CD4-positive, alpha-beta T cell (primary cell): ENCODE results near the gene RESP18. TPM values are rescaled to one million over a fixed set of nuclear protein-coding genes. Genes with fewer than 3 reads are reported as not detected.
A peak's percentile ranks its signal among the peaks of the same experiment; 100 is the strongest.

Source experiments
- ATAC-seq: fragments of 200-7000 bp; cut with Tn5 transposase; one replicate; pipeline ENCODE4 v1.10.0; 2022; ENCODE audit warnings: mild to moderate bottlenecking; ENCODE audit not compliant: poor library complexity
- CTCF ChIA-PET: fragments of 350-600 bp; sonication (Branson Sonifier 250); formaldehyde crosslinking; loops from one replicate; lab custom pipeline; 2021; ENCODE audit warnings: antibody characterized with exemption, inconsistent platforms; lab: Charles Lee
- POLR2A ChIA-PET: fragments of 350-600 bp; sonication (Branson Sonifier 250); formaldehyde crosslinking; loops from one replicate; lab custom pipeline; 2021; ENCODE audit warnings: antibody characterized with exemption, inconsistent platforms; lab: Charles Lee
- DNase-seq, 14 experiments: peaks; one replicate each; pipeline ENCODE4 v3.0.0-alpha.2; 2013 to 2020; ENCODE audit warnings: mixed read lengths in 2 of 14
- H3K27ac ChIP-seq, 2 donors: one replicate each; pipeline versions ENCODE4 v1.5.1 to v1.7.0; 2013; ENCODE audit warnings: low read length in 2 of 2, low read depth in 1 of 2, mild to moderate bottlenecking in 1 of 2
- H3K27me3 ChIP-seq, 2 experiments: 1 replicate in 1 of 2; 2 replicates in 1 of 2; pipeline versions ENCODE4 v1.6.1 to v1.7.0; 2013; ENCODE audit warnings: low read length in 2 of 2, control low read depth in 1 of 2, mild to moderate bottlenecking in 1 of 2, moderate library complexity in 1 of 2; ENCODE audit not compliant: insufficient read depth in 2 of 2, control insufficient read depth in 1 of 2
- H3K36me3 ChIP-seq: one replicate; pipeline ENCODE4 v1.6.1; 2013; ENCODE audit warnings: low read length, control low read depth; ENCODE audit not compliant: insufficient read depth
- H3K4me1 ChIP-seq: one replicate; pipeline ENCODE4 v1.6.1; 2013; ENCODE audit warnings: low read length, control low read depth; ENCODE audit not compliant: insufficient read depth
- H3K4me3 ChIP-seq: one replicate; pipeline ENCODE4 v1.5.1; 2013; ENCODE audit warnings: mild to moderate bottlenecking, low read length, moderate library complexity
- H3K9me3 ChIP-seq, 2 experiments: 1 replicate in 1 of 2; 2 replicates in 1 of 2; pipeline versions ENCODE4 v1.6.1 to v1.7.0; 2013; ENCODE audit warnings: low read length in 2 of 2, mild to moderate bottlenecking in 2 of 2, control low read depth in 1 of 2, moderate library complexity in 1 of 2; ENCODE audit not compliant: control insufficient read depth in 1 of 2, insufficient read depth in 1 of 2
- H3K27ac Mint-ChIP-seq: one replicate; pipeline ENCODE4 v1.8.0; 2020; ENCODE audit warnings: mixed read lengths
- H3K27me3 Mint-ChIP-seq: one replicate; pipeline ENCODE4 v1.8.0; 2021; ENCODE audit warnings: mixed read lengths
- H3K36me3 Mint-ChIP-seq: one replicate; pipeline ENCODE4 v1.8.0; 2021; ENCODE audit warnings: low read depth, mixed read lengths
- H3K4me1 Mint-ChIP-seq: one replicate; pipeline ENCODE4 v1.8.0; 2021; ENCODE audit warnings: low read depth, mixed read lengths
- H3K4me3 Mint-ChIP-seq: one replicate; pipeline ENCODE4 v1.8.0; 2020; ENCODE audit warnings: mild to moderate bottlenecking, mixed read lengths
- H3K9me3 Mint-ChIP-seq: one replicate; pipeline ENCODE4 v1.8.0; 2020; ENCODE audit warnings: mixed read lengths
- CTCF ChIP-seq: fragments of 200-600 bp; IDR thresholded peaks from one replicate; pipeline ENCODE4 v1.8.0; 2022; ENCODE audit warnings: antibody characterized with exemption, mild to moderate bottlenecking
- intact Hi-C, 2 experiments: fragments of 100-400 bp; cut with DNase I in 1 of 2; cut with micrococcal nuclease in 1 of 2; formaldehyde crosslinking; loops; one replicate each; pipeline versions ENCODE4 v1.15.1 to v1.9.0; 2023 to 2025; cut with DNase I, micrococcal nuclease
- total RNA-seq, 174 experiments: library from RNA in 2 of 174; stranded (reverse) in 2 of 174; gene quantifications; one replicate each; pipeline ENCODE4 v1.2.3 and lab custom pipeline; 2021 to 2026

Gene RESP18
- total RNA-seq, 2 experiments from 2014 or later, result not detected

DNA sequence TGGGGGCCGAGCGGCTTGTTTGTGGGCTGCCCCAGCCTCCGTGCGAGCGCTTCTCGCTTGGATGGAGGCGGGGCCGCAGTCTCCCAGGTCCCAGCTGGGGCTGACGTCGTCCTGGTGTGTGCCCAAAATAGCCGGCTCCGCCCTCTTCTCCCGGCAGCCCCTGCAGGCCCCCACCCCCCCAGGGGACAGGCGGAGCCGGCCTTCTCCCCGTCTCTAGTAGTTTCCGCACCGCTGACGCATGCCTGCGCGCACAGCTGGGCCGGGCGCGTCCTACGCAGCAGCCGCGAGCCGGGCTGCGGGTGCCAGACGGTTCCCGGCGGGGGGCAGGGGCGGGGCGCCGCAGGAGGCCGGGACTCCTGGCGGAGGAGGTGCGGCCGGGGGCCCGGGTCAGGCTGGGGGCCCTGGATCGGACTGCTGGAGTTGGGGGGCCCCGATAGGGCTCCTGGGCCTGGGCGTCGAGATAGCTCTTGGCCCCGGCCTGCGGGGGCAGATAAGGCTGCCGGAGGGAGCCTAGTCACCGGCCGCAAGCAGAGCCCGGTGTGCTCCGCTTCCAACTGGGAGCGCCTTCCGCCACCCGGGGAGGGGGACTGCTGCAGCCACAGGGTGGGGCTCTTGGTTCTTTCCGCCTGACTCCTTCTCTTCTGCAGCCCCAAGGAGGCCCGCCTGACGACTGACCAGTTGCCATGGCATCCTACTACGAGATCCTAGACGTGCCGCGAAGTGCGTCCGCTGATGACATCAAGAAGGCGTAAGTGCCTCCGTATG, 53.2 kb downstream of the RESP18 start, which contains the start of gene DNAJB2:
TSS of gene DNAJB2 (plus strand) at position 216 of the 765 bp plus-strand sequence. CDS start at position 684, 468 bp downstream.
- H3K4me1 ChIP-seq, result peaks cover 43% of the 10 kb centered on the region
- H3K27me3 Mint-ChIP-seq, result no peaks in the 10 kb centered on the region
- DNase-seq (peak; percentile 96 to 100 (median 98)), ATAC-seq (peak; percentile 76)
- peaks cover 43% of the 10 kb centered on the region for H3K4me1 Mint-ChIP-seq
- intact Hi-C loops, result loop anchor here (1.0 to 5.0 kb wide), 8 partner anchors 16 to 108 kb away; partner anchors contain the start of genes DNPEP (in 2 of the 2), ANKZF1 (in 1 of the 2), ATG9A (in 1 of the 2) and CNPPD1 (in 1 of the 2)
- no peak for TF ChIP-seq CTCF
- no peaks in the 10 kb centered on the region for H3K9me3 ChIP-seq
- peaks cover 48% of the 10 kb centered on the region for H3K36me3 Mint-ChIP-seq
- CTCF ChIA-PET, result interaction anchor here (1.2 to 12.0 kb wide), 8 partner anchors 15 to 119 kb away, joined by 3 to 190 read pairs (median 6); partner anchors contain the start of genes ANKZF1, ATG9A, DNPEP and NHEJ1
- H3K27ac ChIP-seq, result peak within 1 kb of the TSS; percentile 95 to 97
- H3K4me3 Mint-ChIP-seq, result peak within 1 kb of the TSS; percentile 97
- peaks cover 41% of the 10 kb centered on the region for H3K36me3 ChIP-seq
- peak within 1 kb of the TSS; percentile 98 for H3K27ac Mint-ChIP-seq
- H3K4me3 ChIP-seq, result peak within 1 kb of the TSS; percentile 66
- no peaks in the 10 kb centered on the region for H3K9me3 Mint-ChIP-seq
- POLR2A ChIA-PET, result interaction anchor here (0.6 to 7.5 kb wide), 25 partner anchors 10 to 988 kb away, joined by 3 to 202 read pairs (median 4); partner anchors contain the start of genes ABCB6, ANKZF1, ATG9A and BCS1L
- no peaks in the 10 kb centered on the region for H3K27me3 ChIP-seq

DNA sequence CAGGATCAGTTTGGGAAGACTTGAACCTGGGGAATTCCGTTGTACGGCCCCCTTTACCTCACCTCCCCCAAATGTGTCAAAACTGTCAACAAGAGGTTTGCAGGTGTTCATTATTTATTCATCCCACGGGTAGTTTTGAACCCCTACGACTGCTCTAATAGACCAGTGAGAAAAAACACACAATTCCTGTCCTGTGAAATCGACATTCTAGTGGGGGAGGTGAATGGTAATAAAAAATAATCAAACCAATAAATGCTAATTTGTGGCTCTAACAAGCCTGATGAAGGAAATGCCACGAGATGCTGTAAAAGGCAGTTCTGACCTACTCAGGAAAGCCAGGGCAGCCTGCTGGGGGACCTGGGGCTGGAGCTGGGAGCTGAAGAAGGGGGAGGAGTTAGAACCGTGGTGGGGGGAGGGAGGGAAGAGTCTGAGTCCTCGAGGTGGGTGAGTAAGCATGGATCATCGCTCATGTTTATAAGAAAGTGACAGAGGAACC, 53.8 kb downstream of the RESP18 start:
- Histone ChIP-seq H3K36me3 (peaks cover 35% of the 10 kb centered on the region), H3K27me3 (no peaks in the 10 kb centered on the region), H3K9me3 (no peaks in the 10 kb centered on the region), H3K4me1 (peaks cover 43% of the 10 kb centered on the region), H3K27ac (peak overlapping the region; percentile 84 to 97), H3K4me3 (peak overlapping the region; percentile 66)
- ATAC-seq, result no peak
- Mint-ChIP-seq H3K27ac (peak overlapping the region; percentile 98), H3K36me3 (peaks cover 42% of the 10 kb centered on the region), H3K4me1 (peaks cover 43% of the 10 kb centered on the region), H3K9me3 (no peaks in the 10 kb centered on the region), H3K4me3 (peak overlapping the region; percentile 97), H3K27me3 (no peaks in the 10 kb centered on the region)
- CTCF ChIA-PET, result interaction anchor here (0.8 to 12.0 kb wide), 8 partner anchors 16 to 118 kb away, joined by 3 to 190 read pairs (median 6); partner anchors contain the start of genes ANKZF1, ATG9A, DNPEP and NHEJ1
- TF ChIP-seq CTCF, result no peak
- DNase-seq, result no peak
- intact Hi-C loops, result loop anchor here (1.0 to 5.0 kb wide), 8 partner anchors 17 to 109 kb away; partner anchors contain the start of genes DNPEP (in 2 of the 2), ANKZF1 (in 1 of the 2), ATG9A (in 1 of the 2) and CNPPD1 (in 1 of the 2)
- POLR2A ChIA-PET, result interaction anchor here (0.6 to 7.5 kb wide), 21 partner anchors 9 to 987 kb away, joined by 3 to 202 read pairs (median 5); partner anchors contain the start of genes ABCB6, ANKZF1, ATG9A and CHPF
